ENCODE results near the gene SLC46A2.

Gene SLC46A2

DNA sequence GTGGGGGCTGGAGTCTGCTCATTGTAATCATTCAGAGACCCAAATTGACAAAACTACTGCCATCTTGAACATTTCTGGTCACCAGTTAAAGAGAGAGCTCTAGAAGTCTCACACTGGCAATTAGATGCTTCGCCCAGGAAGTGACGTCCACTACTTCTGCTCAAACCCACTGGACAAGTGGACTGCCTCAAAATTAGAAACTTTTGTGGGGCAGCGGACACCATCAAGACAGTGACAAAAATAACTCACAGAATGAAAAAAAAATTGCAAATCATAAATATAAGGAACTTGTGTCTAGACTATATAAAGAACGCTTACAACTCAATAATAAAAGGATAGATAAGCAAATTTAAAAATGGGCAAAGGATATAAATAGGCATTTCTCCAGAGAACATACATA is 9.8 kb upstream of the SLC46A2 start:
- no peak for ATAC-seq (replicated peaks)
- H3K27me3 Mint-ChIP-seq, result peaks cover 30 to 36% of the 10 kb centered on the region in 2 donors
- H3K4me3 Mint-ChIP-seq, result no peak overlapping the region
- H3K36me3 Mint-ChIP-seq (ENCODE audit: insufficient read depth), result no peaks in the 10 kb centered on the region
- peaks cover 0 to 2% of the 10 kb centered on the region in 2 donors for H3K4me1 Mint-ChIP-seq (ENCODE audit: low read depth in 2 of 2)
- no peak overlapping the region for H3K27ac Mint-ChIP-seq
- DNase-seq, result no peak
- H3K9me3 Mint-ChIP-seq, result peaks cover 4 to 8% of the 10 kb centered on the region in 2 donors

- no peak for ATAC-seq (replicated peaks)
These were observed 8.2 kb upstream of the SLC46A2 start for GRCh38 chr9:112898872-112899311.

GRCh38 chr9:112896131-112896530 is 5.5 kb upstream of the SLC46A2 start:
- peaks cover 4 to 8% of the 10 kb centered on the region in 2 donors for H3K9me3 Mint-ChIP-seq
- H3K4me3 Mint-ChIP-seq, result no peak overlapping the region
- ATAC-seq (replicated peaks) (no peak), DNase-seq (no peak)
- H3K36me3 Mint-ChIP-seq (ENCODE audit: insufficient read depth), result no peaks in the 10 kb centered on the region
- peaks cover 0 to 2% of the 10 kb centered on the region in 2 donors for H3K4me1 Mint-ChIP-seq (ENCODE audit: low read depth in 2 of 2)
- H3K27ac Mint-ChIP-seq, result no peak overlapping the region
- H3K27me3 Mint-ChIP-seq, result peaks cover 49 to 65% of the 10 kb centered on the region in 2 donors

More at GRCh38 chr9:112898872-112899311, 8.2 kb upstream of the SLC46A2 start:
- no peaks in the 10 kb centered on the region for H3K36me3 Mint-ChIP-seq (ENCODE audit: insufficient read depth)
- H3K9me3 Mint-ChIP-seq, result peaks cover 4 to 8% of the 10 kb centered on the region in 2 donors
- H3K27me3 Mint-ChIP-seq, result peaks cover 32 to 47% of the 10 kb centered on the region in 2 donors
- DNase-seq, result no peak
- no peak overlapping the region for H3K27ac Mint-ChIP-seq
- H3K4me3 Mint-ChIP-seq, result no peak overlapping the region
- H3K4me1 Mint-ChIP-seq (ENCODE audit: low read depth in 2 of 2), result peaks cover 0 to 2% of the 10 kb centered on the region in 2 donors

GRCh38 chr9:112894699-112895098 is 4.0 kb upstream of the SLC46A2 start:
- H3K4me3 Mint-ChIP-seq, result no peak overlapping the region
- peaks cover 0 to 2% of the 10 kb centered on the region in 2 donors for H3K4me1 Mint-ChIP-seq (ENCODE audit: low read depth in 2 of 2)
- peaks cover 56 to 78% of the 10 kb centered on the region in 2 donors for H3K27me3 Mint-ChIP-seq
- H3K27ac Mint-ChIP-seq, result no peak overlapping the region
- DNase-seq, result no peak
- H3K9me3 Mint-ChIP-seq, result peaks cover 4 to 8% of the 10 kb centered on the region in 2 donors
- no peaks in the 10 kb centered on the region for H3K36me3 Mint-ChIP-seq (ENCODE audit: insufficient read depth)
- ATAC-seq (replicated peaks), result no peak

DNA sequence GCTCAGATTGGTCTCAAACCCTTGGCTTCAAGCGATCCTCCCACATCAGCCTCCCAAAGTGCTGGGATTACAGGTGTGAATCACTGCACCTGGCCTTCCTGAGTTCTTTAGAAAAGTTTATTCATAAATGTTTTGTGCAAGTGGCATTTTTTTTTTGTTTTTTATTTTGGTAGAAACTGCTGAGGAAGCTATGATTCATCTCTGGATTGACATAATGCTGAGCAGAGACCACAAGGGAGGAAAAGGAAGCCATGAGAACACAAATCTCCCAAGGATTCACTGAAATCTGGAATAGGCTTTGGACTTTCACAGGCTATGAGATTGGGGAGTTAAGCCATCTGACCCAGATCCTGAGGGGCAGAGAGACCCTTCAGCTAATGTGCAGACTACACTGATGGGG is 3.4 kb upstream of the SLC46A2 start:
- H3K4me3 Mint-ChIP-seq, result no peak overlapping the region
- no peak overlapping the region for H3K27ac Mint-ChIP-seq
- H3K4me1 Mint-ChIP-seq (ENCODE audit: low read depth in 2 of 2), result peaks cover 0 to 2% of the 10 kb centered on the region in 2 donors
- no peaks in the 10 kb centered on the region for H3K36me3 Mint-ChIP-seq (ENCODE audit: insufficient read depth)
- peaks cover 4 to 8% of the 10 kb centered on the region in 2 donors for H3K9me3 Mint-ChIP-seq
- peaks cover 56 to 83% of the 10 kb centered on the region in 2 donors for H3K27me3 Mint-ChIP-seq
- ATAC-seq (replicated peaks) (no peak), DNase-seq (no peak)

DNA sequence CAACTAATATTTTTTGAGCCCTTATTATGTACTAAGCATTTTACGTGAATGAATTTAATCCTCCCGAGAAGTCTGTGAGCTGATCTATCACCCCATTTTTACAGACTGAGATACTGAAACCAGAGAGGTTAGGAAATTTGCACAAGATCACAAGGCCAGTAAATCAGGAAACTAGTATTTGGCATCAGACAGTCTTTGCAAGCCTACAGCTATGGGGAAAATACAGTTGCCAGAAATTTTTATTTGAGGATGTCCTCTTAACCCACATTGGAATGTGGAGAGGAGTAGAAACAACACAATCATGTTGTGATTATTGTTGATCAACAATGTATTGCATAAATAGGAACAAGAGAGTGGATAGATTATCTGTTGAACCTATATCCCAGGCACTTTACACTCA is 2.3 kb upstream of the SLC46A2 start:
- DNase-seq (no peak), ATAC-seq (replicated peaks) (no peak)
- Mint-ChIP-seq H3K4me1 (ENCODE audit: low read depth in 2 of 2) (no peaks in the 10 kb centered on the region), H3K36me3 (ENCODE audit: insufficient read depth) (no peaks in the 10 kb centered on the region), H3K27me3 (peaks cover 48 to 77% of the 10 kb centered on the region in 2 donors), H3K27ac (no peak overlapping the region), H3K9me3 (peaks cover 4 to 8% of the 10 kb centered on the region in 2 donors), H3K4me3 (no peak overlapping the region)

- peaks cover 4 to 8% of the 10 kb centered on the region in 2 donors for H3K9me3 Mint-ChIP-seq
- DNase-seq, result no peak
- no peak overlapping the region for H3K4me3 Mint-ChIP-seq
- ATAC-seq (replicated peaks), result no peak
- no peak overlapping the region for H3K27ac Mint-ChIP-seq
- H3K36me3 Mint-ChIP-seq (ENCODE audit: insufficient read depth), result no peaks in the 10 kb centered on the region
- H3K27me3 Mint-ChIP-seq, result peaks cover 40 to 67% of the 10 kb centered on the region in 2 donors
- H3K4me1 Mint-ChIP-seq (ENCODE audit: low read depth in 2 of 2), result no peaks in the 10 kb centered on the region
These were observed 845 bp upstream of the SLC46A2 start for GRCh38 chr9:112891521-112891920.

- no peaks in the 10 kb centered on the region for H3K4me1 Mint-ChIP-seq (ENCODE audit: low read depth in 2 of 2)
- no peak overlapping the region for H3K4me3 Mint-ChIP-seq
- ATAC-seq (replicated peaks) (no peak), DNase-seq (no peak)
- H3K27me3 Mint-ChIP-seq, result peaks cover 20 to 30% of the 10 kb centered on the region in 2 donors
- no peak overlapping the region for H3K27ac Mint-ChIP-seq
- H3K36me3 Mint-ChIP-seq (ENCODE audit: insufficient read depth), result peaks cover 3% of the 10 kb centered on the region
- no peaks in the 10 kb centered on the region for H3K9me3 Mint-ChIP-seq
These were observed 3.3 kb downstream of the SLC46A2 start for GRCh38 chr9:112887381-112887780.

- Mint-ChIP-seq H3K4me1 (ENCODE audit: low read depth in 2 of 2) (no peaks in the 10 kb centered on the region), H3K27ac (no peak overlapping the region), H3K36me3 (ENCODE audit: insufficient read depth) (peaks cover 3% of the 10 kb centered on the region), H3K9me3 (no peaks in the 10 kb centered on the region), H3K4me3 (no peak overlapping the region), H3K27me3 (peaks cover 11 to 20% of the 10 kb centered on the region in 2 donors)
- DNase-seq (no peak), ATAC-seq (replicated peaks) (no peak)
These were observed 4.3 kb downstream of the SLC46A2 start for GRCh38 chr9:112886351-112886750.

GRCh38 chr9:112885324-112885723 is 5.4 kb downstream of the SLC46A2 start:
- Mint-ChIP-seq H3K4me3 (no peak overlapping the region), H3K4me1 (ENCODE audit: low read depth in 2 of 2) (no peaks in the 10 kb centered on the region), H3K36me3 (ENCODE audit: insufficient read depth) (peaks cover 3% of the 10 kb centered on the region), H3K9me3 (no peaks in the 10 kb centered on the region), H3K27ac (no peak overlapping the region), H3K27me3 (peaks cover 10 to 11% of the 10 kb centered on the region in 2 donors)
- DNase-seq (no peak), ATAC-seq (replicated peaks) (no peak)

DNA sequence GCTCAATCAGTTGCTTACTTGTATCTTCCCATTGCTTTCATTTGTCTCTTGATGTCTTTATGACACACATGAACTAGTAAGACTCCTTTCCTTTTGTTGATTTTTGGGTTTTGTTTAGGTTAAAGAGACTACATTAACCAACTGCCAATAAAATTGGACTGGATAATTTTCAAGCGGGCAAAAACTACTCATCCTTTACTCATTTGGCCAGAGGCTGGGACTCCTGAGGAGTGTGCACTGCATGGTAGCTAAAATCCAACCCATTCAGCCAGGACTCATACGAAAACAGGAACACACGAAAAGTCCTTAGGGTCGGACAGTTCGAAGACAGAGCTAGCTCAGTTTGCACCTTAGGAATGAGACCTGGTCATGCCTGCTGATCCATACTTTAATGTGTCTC is 6.0 kb downstream of the SLC46A2 start:
- ATAC-seq (replicated peaks), result no peak
- Mint-ChIP-seq H3K4me3 (no peak overlapping the region), H3K27ac (no peak overlapping the region), H3K27me3 (peaks cover 4 to 5% of the 10 kb centered on the region in 2 donors), H3K9me3 (no peaks in the 10 kb centered on the region), H3K36me3 (ENCODE audit: insufficient read depth) (peaks cover 3% of the 10 kb centered on the region), H3K4me1 (ENCODE audit: low read depth in 2 of 2) (no peaks in the 10 kb centered on the region)
- DNase-seq, result no peak

- H3K36me3 Mint-ChIP-seq (ENCODE audit: insufficient read depth), result peaks cover 3% of the 10 kb centered on the region
These were observed 6.6 kb downstream of the SLC46A2 start for GRCh38 chr9:112884101-112884500.

DNA sequence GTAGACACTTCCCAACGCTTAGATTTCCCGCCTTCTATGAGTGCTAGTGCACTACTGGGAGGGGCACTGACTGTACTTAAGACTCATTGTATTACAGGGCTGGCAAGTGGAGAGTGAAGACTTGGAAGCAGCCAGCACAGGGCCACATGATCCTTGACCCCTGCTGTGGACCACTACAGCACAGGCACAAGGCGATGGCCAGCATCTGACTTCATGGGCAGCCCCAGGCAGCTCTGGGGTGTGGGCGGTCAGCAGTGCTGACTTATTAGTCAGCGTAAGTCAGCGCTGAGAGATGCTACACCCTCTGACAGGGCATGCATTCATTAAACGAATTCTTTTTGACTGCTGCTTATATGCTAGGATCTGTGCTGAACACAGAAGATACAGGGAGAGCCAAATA is 9.3 kb downstream of the SLC46A2 start:
- no peak for ATAC-seq (replicated peaks)
- no peak for DNase-seq
- no peaks in the 10 kb centered on the region for H3K27me3 Mint-ChIP-seq
- H3K36me3 Mint-ChIP-seq (ENCODE audit: insufficient read depth), result peaks cover 3% of the 10 kb centered on the region
- H3K4me1 Mint-ChIP-seq (ENCODE audit: low read depth in 2 of 2), result no peaks in the 10 kb centered on the region
- H3K9me3 Mint-ChIP-seq, result no peaks in the 10 kb centered on the region
- no peak overlapping the region for H3K4me3 Mint-ChIP-seq
- no peak overlapping the region for H3K27ac Mint-ChIP-seq

More at GRCh38 chr9:112884101-112884500, 6.6 kb downstream of the SLC46A2 start:
- no peaks in the 10 kb centered on the region for H3K27me3 Mint-ChIP-seq
- ATAC-seq (replicated peaks), result no peak
- H3K27ac Mint-ChIP-seq, result no peak overlapping the region
- DNase-seq, result no peak
- H3K9me3 Mint-ChIP-seq, result no peaks in the 10 kb centered on the region
- H3K4me1 Mint-ChIP-seq (ENCODE audit: low read depth in 2 of 2), result no peaks in the 10 kb centered on the region
- H3K4me3 Mint-ChIP-seq, result no peak overlapping the region

GRCh38 chr9:112880650-112881049 is 10.0 kb downstream of the SLC46A2 start:
- Mint-ChIP-seq H3K36me3 (ENCODE audit: insufficient read depth) (peaks cover 3% of the 10 kb centered on the region), H3K4me3 (no peak overlapping the region), H3K27me3 (no peaks in the 10 kb centered on the region)

More at GRCh38 chr9:112880650-112881049, 10.0 kb downstream of the SLC46A2 start:
- Mint-ChIP-seq H3K9me3 (no peaks in the 10 kb centered on the region), H3K27ac (no peak overlapping the region), H3K4me1 (ENCODE audit: low read depth in 2 of 2) (no peaks in the 10 kb centered on the region)
- ATAC-seq (replicated peaks) (no peak), DNase-seq (no peak)

All from effector memory CD8-positive, alpha-beta T cell (primary cell).